AG04450 (cell line): ENCODE data around the gene PLXNA2. TPM values are rescaled to one million over a fixed set of nuclear protein-coding genes. Genes with fewer than 3 reads are reported as not detected.

Experiments
- CTCF ChIA-PET: fragments of 300-600, 350-600 bp; formaldehyde crosslinking; extraction: SDS; loops from one replicate; lab custom pipeline; 2022; ENCODE audit warnings: antibody characterized with exemption, inconsistent platforms; lab: Charles Lee
- POLR2A ChIA-PET: fragments of 350-600 bp; formaldehyde crosslinking; extraction: SDS; loops from one replicate; lab custom pipeline; 2021; ENCODE audit warnings: antibody characterized with exemption, inconsistent platforms; lab: Yijun Ruan, JAX
- DNase-seq: peaks from one replicate; pipeline ENCODE4 v3.0.0-alpha.2; 2011; ENCODE audit warnings: low read depth, low spot score
- H3K27ac ChIP-seq: one replicate; pipeline ENCODE4 v1.5.1; 2012; ENCODE audit warnings: low read depth, low read length, control low read depth
- H3K27me3 ChIP-seq: one replicate; pipeline ENCODE4 v1.6.0; 2012; ENCODE audit warnings: low read length; ENCODE audit not compliant: control insufficient read depth, insufficient read depth
- H3K4me3 ChIP-seq: 2 replicates; pipeline ENCODE4 v1.5.1; 2011; ENCODE audit warnings: mild to moderate bottlenecking, low read depth, low read length, control low read depth
- H3K9me3 ChIP-seq: 2 replicates; pipeline ENCODE4 v1.5.1; 2012; ENCODE audit warnings: low read length; ENCODE audit not compliant: control insufficient read depth, insufficient read depth
- CTCF ChIP-seq: IDR thresholded peaks from 2 replicates; pipeline ENCODE4 v1.5.1; 2011; ENCODE audit warnings: low read depth, low read length, control low read depth, inconsistent platforms
- polyA plus RNA-seq: library from polyadenylated mRNA; depleted of rRNA; stranded (reverse); fragments of >200 nt; gene quantifications from 2 replicates; pipeline ENCODE4 v1.2.3, GENCODE V29; 2011

Gene PLXNA2
- polyA plus RNA-seq, 1 experiment = 0.10 TPM

- no peaks in the 10 kb centered on the region for H3K27me3 ChIP-seq
- no peak overlapping the region for H3K27ac ChIP-seq
- H3K9me3 ChIP-seq = no peaks in the 10 kb centered on the region
- POLR2A ChIA-PET = no interaction called here
- DNase-seq = no peak
- no peak for TF ChIP-seq CTCF
- CTCF ChIA-PET = interaction anchor here (0.6 to 1.2 kb wide), 3 partner anchors 29 to 238 kb away, joined by 3 to 5 read pairs (median 5); no protein-coding TSS in a partner anchor
- no peak overlapping the region for H3K4me3 ChIP-seq
These were observed 34.9 kb downstream of the PLXNA2 start for GRCh38 chr1:208209286-208209685.

- ChIA-PET POLR2A (interaction anchor here (1.1 to 1.3 kb wide), 2 partner anchors 23 to 49 kb away, joined by 3 to 5 read pairs; no protein-coding TSS in a partner anchor), CTCF (interaction anchor here (0.7 to 2.8 kb wide), 5 partner anchors 27 to 245 kb away, joined by 4 to 11 read pairs (median 5); no protein-coding TSS in a partner anchor)
- DNase-seq = no peak
- Histone ChIP-seq H3K4me3 (no peak overlapping the region), H3K27ac (peak overlapping the region; percentile 21), H3K27me3 (no peaks in the 10 kb centered on the region), H3K9me3 (no peaks in the 10 kb centered on the region)
- TF ChIP-seq CTCF = no peak
These were observed 36.1 kb downstream of the PLXNA2 start for GRCh38 chr1:208208132-208208487.

- no peak overlapping the region for H3K4me3 ChIP-seq
- ChIA-PET POLR2A (interaction anchor here (1.1 to 1.3 kb wide), 2 partner anchors 23 to 48 kb away, joined by 3 to 5 read pairs; no protein-coding TSS in a partner anchor), CTCF (interaction anchor here (0.7 to 2.8 kb wide), 5 partner anchors 28 to 244 kb away, joined by 4 to 11 read pairs (median 5); no protein-coding TSS in a partner anchor)
- no peaks in the 10 kb centered on the region for H3K9me3 ChIP-seq
- peak; percentile 53 for DNase-seq
- TF ChIP-seq CTCF = no peak
- H3K27me3 ChIP-seq = no peaks in the 10 kb centered on the region
- peak overlapping the region; percentile 31 for H3K27ac ChIP-seq
These were observed 36.6 kb downstream of the PLXNA2 start for GRCh38 chr1:208207388-208208131.

GRCh38 chr1:208206092-208206698 is 38.0 kb downstream of the PLXNA2 start:
- CTCF ChIA-PET = interaction anchor here (0.5 to 2.8 kb wide), 6 partner anchors 21 to 243 kb away, joined by 3 to 11 read pairs (median 6); partner anchors contain the start of gene PLXNA2
- no peak for DNase-seq
- H3K27me3 ChIP-seq = no peaks in the 10 kb centered on the region
- TF ChIP-seq CTCF = no peak
- H3K27ac ChIP-seq = no peak overlapping the region
- no peaks in the 10 kb centered on the region for H3K9me3 ChIP-seq
- POLR2A ChIA-PET = no interaction called here
- H3K4me3 ChIP-seq = no peak overlapping the region
